GM19193 (cell line): Measurements from ENCODE around the gene NOXA1.

Experiments
- POLR2A ChIP-seq: IDR thresholded peaks from 4 replicates; pipeline ENCODE4 v1.6.1; 2011; ENCODE audit not compliant: insufficient read depth, insufficient read length; ENCODE audit errors: extremely low read depth

NOXA1 gene

DNA sequence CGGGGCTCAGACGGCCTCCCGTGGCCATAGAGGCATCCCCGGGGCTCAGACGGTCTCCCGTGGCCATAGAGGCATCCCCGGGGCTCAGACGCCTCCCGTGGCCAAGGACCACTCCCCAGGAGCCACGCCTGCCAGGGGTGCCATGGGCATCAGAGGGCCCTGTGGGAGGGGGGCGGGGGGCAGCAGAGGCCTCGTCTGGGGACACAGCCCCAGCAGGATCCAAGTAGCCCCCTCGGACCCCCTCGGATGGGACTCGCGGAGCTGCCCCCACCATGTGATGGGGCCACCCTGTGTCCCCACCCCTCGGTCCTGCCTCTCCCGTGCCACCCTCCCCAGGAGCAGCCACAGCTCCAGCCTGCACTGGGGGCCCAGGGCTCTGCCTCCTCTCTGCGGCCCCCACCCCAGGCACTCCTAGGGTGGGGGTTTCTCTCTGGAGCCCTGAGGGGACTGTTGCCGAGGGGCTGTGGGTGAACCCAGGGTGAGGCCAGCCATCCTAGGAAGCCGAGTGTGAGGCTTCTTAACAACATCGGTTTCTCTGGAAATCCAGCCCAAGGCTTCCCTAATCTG, 15.5 kb downstream of the NOXA1 start:
- no peak for TF ChIP-seq POLR2A

DNA sequence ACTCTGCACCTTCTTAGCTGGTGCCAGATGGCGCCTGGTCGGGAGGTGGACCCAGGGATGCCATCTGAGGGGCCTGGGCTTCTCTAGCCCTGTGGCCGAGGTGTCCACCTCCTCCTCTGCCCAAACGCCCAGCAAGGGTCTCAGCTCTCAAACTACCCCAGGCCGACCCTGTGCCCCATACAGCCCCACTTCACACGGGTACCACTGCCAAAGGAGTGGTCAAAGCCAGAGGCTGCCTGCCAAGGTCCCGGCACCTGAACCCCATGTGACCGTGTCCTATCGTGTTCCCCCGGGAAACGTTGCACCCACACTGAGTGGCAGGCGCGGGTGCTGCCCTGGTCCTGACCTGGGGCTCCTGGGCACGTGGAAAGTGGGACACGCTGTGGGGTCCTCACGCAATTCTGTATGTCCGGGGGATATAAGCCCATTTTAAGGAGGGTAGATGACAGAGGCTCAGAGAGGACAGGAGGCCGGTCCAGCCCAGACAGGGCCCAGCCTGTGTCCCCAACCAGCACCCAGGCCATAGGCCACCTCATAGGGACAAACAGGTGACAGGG, 16.0 kb downstream of the NOXA1 start:
- no peak for TF ChIP-seq POLR2A

DNA sequence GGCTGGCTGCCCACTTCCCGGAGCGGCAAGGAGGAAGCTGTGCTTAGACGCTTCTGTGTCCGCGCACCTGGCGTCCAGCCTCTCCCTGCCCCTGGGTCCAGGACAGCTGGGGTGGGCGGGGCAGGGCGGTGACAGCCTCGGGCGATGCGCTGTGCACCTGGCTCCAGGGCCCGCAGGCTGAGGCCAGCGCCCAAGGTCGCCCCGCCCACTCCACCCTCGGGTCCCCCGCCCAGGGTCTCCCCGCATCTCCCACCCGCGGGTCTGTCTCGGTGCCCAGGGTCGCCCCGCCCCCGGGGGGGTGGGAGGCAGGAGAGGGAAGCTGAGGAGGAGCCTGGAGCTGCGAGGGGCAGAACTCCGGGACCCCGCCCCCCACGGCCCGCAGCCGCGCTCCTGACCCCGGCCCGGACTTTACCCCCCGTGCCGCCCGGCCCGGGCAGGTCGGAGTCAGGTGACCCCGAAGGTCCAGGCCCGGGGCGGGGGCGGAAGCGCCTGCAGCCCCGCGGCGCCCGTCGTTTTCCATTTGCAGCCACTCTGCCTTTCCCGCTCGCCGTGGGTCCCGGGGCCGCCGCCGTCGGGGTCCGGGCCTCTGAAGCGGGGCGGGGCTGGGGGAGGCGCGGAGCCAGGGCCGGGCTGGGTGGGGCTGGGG, 18.2 kb downstream of the NOXA1 start, which contains the start of gene ENTPD8:
ENTPD8 (minus strand) TSS at position 69 of the 646 bp plus-strand sequence. CDS start 3,072 bp downstream, outside the sequence.
- TF ChIP-seq POLR2A, result no peak

DNA sequence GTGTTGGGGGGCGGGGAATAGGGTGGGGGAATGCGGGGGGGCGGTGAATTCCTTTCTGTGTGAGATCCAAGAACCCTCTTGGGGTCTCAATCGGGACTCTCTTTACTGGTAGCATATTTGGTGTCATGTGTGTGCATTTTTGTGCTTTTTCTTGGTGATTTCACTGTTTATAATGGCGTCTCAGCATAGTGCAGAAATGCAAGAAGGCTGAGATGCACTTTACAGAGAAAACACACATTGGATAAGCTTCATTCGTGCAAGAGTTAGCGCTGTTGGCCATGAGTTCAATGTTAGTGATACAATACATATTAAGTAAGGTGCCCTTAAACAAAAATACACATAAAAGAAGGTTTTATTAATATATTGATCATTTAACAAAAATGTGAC, 18.7 kb downstream of the NOXA1 start:
- no peak for TF ChIP-seq POLR2A

DNA sequence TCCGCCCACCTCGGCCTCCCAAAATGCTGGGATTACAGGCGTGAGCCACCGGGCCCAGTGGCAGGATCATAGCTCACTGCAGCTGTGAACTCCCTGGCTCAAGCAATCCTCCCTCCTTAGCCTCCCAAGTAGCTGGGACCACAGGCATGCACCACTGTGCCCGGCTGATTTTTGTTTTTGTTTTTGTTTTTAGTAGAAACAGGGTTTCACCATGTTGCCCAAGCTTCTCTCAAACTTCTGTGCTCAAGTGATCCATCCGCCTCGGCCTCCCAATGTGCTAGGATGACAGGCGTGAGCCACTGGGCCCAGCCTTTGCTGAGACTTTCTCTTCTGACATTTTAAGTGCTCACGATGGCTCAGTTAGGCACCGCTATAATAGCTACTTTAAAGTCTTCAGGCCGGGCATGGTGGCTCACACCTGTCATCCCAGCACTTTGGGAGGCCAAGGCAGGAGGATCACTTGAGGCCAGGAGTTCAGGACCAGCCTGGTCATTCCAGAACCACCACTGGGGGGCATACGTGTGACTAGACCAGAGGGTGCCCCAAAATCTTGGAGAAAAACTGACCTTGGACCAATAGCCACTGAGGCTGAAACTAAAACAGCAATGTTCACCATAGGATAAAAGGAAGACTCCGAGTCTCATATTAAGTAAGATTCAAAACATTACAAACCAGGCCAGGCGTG, 21.1 kb downstream of the NOXA1 start:
- TF ChIP-seq POLR2A, result no peak

DNA sequence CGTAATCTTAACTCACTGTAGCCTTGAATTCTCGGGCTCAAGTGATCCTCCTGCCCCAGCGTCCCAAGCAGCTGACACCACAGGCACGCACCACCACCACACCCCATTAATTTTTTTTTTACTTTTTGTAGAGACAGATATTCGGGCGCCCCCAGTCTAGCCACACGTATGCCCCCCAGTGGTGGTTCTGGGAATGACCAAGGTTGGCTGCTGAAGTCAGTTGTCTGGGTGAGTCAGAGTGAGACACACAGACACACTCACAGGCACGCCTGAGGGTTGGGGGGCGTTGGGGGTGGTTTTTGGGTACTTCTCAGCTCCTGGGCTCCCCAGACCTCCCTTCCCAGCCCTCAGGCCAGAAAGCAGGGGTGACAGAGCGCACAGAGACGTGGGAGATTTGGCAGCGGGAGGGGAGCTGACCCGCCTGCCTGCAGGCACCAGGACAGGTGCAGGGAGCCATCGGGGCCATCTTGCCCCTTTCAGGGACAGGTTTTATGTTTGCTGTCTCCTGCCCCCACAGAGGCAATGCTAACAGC, 22.1 kb downstream of the NOXA1 start:
- TF ChIP-seq POLR2A, result no peak

DNA sequence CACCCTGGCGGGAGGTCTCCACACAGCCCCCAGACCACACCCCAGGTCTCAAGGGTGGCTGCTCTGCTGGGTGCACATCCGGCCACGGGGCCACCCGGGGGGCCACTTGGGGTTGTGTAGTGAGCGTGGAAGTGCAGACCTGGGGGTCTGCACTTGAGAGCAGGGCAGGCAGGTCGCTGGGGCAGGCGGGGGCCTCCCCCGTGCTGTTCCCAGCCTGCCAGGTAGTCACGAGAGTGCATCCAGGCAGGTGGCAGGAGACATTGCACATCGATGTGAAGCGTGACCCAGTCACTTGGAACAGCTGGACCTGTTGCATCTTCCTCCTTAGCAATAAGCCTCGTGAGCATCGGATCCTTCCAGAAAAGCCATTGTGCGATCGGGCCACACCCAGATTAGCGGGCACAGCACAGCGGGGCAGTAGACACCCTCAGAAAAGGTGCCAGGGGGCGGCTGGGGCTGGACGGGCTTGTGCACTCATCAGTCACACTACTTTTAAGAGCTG, 22.8 kb downstream of the NOXA1 start:
- TF ChIP-seq POLR2A, result no peak

DNA sequence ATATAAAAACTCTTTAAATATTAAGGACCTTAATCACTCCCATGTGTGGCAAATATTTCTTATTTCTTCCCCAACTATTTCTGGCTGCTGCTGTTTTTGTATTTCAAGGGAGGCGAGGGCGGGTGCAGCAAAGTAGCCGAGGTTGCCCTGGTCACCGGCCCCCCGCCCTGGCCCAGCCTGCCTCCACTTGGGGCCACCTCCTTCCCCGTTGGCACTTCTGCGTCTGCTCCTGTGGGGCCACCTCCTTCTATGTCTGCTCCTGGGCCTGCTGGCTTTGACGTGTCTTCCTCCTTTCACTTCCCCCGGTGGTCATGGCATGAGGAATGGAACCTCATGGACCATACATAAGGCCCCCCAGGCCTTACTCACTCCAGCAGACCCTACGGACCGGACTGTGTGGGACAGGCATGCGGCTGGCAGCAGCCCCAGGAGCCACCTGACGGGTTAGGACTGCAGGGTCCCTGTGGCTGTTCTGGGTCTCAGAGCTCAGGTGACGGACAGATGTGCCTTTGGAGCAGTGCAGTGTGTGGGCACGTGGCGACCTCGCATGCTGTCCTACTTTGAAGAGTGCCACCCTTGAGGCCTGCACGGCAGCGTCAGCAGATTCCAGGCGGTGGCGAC, 23.8 kb downstream of the NOXA1 start:
- no peak for TF ChIP-seq POLR2A

DNA sequence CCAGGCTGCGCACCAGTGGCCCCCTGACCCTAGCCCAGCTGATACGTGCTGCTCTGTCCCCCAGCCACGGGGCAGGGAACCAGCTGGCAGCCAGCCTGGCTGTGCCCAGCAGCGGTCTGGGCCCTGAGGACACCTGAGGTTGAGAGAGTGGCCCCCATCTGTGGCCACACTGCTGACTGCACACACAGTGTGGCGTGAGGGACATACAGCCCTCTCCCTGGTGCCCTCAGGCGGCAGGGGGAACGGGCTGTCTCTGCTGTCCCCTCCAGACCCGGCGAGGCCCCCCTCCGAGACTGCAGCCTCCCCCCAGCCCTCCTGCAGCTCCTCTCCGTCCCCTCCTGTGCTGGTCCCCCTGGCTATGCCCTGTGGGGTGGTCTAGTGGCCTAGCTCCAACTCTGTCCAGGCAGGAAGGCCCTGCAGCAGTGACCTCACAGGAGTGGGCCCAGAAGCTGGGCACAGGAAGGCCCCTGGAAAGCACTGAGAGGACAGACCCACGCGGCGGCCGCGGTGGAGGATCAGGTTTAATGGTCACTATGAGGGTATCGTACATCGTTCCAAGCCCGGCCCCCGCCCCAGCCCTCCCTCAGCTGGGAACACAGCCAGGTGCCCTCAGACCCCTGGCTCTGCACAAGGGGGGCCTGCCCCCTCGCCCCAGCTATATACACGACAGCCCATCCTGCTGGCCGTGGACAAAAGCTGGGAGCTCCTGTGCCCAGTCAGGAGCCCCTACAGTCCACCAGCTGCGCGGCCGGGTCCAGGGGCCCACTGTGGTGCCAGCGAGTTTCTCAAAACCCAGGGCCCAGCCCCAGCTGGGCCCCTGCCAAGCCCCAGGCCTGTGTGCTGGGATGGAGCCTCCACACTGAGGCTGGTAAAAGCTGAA, 24.8 kb downstream of the NOXA1 start:
- no peak for TF ChIP-seq POLR2A

DNA sequence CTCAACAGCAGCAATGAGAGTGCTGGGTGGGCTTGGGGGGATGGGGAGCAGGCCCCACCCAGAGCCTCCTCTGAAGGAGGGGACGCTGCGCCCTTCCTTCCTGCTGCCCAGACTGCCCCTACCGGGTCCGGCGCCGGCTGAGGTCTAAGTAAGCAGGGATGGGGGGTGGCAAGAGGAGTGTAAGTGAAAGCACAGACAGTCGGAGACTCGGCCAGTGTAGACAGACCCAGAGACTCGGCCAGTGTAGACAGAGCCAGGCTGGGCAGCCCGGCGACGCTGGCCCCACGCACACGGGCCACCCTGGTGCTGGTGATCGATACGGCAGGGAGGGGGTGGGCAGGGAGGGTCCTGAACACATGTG, 25.4 kb downstream of the NOXA1 start:
- TF ChIP-seq POLR2A, result no peak

DNA sequence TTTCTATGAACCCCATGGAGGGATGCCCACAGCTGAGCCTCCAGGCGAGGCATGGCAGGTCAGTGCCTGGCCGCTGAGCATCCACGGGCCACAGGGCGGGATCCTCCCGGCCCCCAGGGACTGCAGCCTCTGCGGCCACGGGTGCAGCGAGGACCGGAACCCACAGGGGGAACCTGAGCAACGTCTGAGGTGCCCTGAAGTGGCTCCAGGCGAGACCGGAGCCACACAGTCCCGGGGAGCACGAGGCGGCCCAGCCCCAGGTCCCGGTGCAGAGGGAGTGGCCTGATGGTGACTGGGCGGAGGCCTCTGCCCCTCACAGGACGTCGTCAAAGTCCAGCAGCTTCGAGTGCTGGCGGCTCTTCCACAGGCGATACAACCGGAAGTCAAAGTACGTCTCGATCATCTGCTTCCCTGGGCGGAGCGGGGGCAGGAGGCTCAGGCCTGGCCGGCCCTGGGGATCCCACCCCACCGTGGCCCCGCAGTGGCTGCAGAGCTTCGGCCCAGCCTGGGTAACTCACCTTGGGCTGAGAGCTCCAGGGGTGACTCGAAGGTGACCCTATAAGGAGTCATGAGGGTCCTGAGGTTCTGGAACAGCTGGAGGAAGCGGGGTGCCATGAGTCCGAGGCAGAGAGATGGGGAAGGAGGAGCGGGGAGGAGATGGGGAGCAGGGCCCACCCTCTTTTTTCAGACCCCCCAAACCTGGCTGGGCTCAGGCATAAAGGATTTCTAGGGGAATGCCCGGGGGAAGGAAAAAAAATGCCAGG, 26.1 kb downstream of the NOXA1 start:
- TF ChIP-seq POLR2A, result no peak

DNA sequence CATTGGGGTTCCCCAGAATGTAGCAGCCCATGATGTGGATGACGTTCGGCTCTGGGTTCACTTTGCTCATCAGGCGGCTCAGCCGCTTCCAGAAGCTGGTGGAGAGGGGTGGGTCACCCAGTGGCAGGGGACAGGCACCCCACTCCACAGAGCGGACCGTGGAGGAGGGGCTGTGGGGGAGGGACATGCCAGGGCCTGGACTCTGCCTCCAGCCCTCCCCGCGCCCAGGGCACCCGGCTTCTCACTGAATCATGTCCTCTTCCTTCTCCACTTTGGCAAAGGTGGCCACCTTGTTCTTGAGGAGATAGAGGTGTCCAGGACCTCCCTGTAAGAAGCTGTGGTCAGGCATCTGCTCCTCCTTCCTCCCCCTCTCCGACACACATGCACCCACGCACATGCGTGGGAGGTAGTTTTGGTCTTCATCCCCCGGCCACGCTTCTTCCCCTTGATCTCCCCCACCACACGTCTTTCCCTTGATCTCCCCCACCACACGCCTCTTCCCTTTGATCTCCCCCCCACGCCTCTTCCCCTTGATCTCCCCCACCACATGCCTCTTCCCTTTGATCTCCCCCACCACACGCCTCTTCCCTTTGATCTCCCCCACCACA, 26.8 kb downstream of the NOXA1 start:
- no peak for TF ChIP-seq POLR2A
